Trophoblast cell (in vitro differentiated cells and primary cell): Measurements from ENCODE around the gene CPA2.
A peak's percentile ranks its signal among the peaks of the same experiment; 100 is the strongest.

Source experiments
- DNase-seq, 2 donors: peaks; one replicate each; pipeline ENCODE4 v3.0.0-alpha.2; 2016
- H2AFZ ChIP-seq: 2 replicates; pipeline ENCODE4 v1.6.1; 2013; ENCODE audit warnings: low read length, moderate library complexity, mild to moderate bottlenecking; ENCODE audit not compliant: insufficient read depth, poor library complexity
- H2AK5ac ChIP-seq: 2 replicates; pipeline ENCODE4 v1.6.1; 2013; ENCODE audit warnings: mild to moderate bottlenecking, low read length
- H2BK120ac ChIP-seq: 2 replicates; pipeline ENCODE4 v1.6.1; 2013; ENCODE audit warnings: low read length, mild to moderate bottlenecking, moderate library complexity; ENCODE audit not compliant: insufficient read depth, poor library complexity
- H2BK12ac ChIP-seq: 2 replicates; pipeline ENCODE4 v1.6.1; 2013; ENCODE audit warnings: mild to moderate bottlenecking, low read length, moderate library complexity
- H2BK5ac ChIP-seq: 2 replicates; pipeline ENCODE4 v1.6.1; 2013; ENCODE audit warnings: low read length, low read depth, moderate library complexity, mild to moderate bottlenecking; ENCODE audit not compliant: poor library complexity
- H3K14ac ChIP-seq: 2 replicates; pipeline ENCODE4 v1.6.1; 2013; ENCODE audit warnings: mild to moderate bottlenecking, low read length
- H3K18ac ChIP-seq: 2 replicates; pipeline ENCODE4 v1.6.1; 2013; ENCODE audit warnings: mild to moderate bottlenecking, low read length
- H3K23ac ChIP-seq: 2 replicates; pipeline ENCODE4 v1.6.1; 2013; ENCODE audit warnings: low read length
- H3K27ac ChIP-seq: 2 replicates; pipeline ENCODE4 v1.5.1; 2013; ENCODE audit warnings: low read depth, mild to moderate bottlenecking, inconsistent platforms, low read length, moderate library complexity
- H3K27me3 ChIP-seq: 2 replicates; pipeline ENCODE4 v1.6.1; 2013; ENCODE audit warnings: inconsistent platforms, mild to moderate bottlenecking, low read length, moderate library complexity; ENCODE audit not compliant: insufficient read depth
- H3K36me3 ChIP-seq, 2 experiments: 1 replicate in 1 of 2; 2 replicates in 1 of 2; pipeline ENCODE4 v1.6.1; 2013; ENCODE audit warnings: low read length in 2 of 2, mild to moderate bottlenecking in 2 of 2, moderate library complexity in 1 of 2; ENCODE audit not compliant: insufficient read depth in 2 of 2, control insufficient read depth in 1 of 2
- H3K4ac ChIP-seq: 2 replicates; pipeline ENCODE4 v1.6.1; 2013; ENCODE audit warnings: low read depth, mild to moderate bottlenecking, low read length, moderate library complexity
- H3K4me1 ChIP-seq, 2 experiments: 1 replicate in 1 of 2; 2 replicates in 1 of 2; pipeline ENCODE4 v1.6.1; 2013; ENCODE audit warnings: low read length in 2 of 2, mild to moderate bottlenecking in 2 of 2, moderate library complexity in 1 of 2; ENCODE audit not compliant: insufficient read depth in 2 of 2, control insufficient read depth in 1 of 2
- H3K4me2 ChIP-seq: 2 replicates; pipeline ENCODE4 v1.6.1; 2013; ENCODE audit warnings: inconsistent platforms, mild to moderate bottlenecking, low read length, moderate library complexity
- H3K4me3 ChIP-seq: 2 replicates; pipeline ENCODE4 v1.5.1; 2013; ENCODE audit warnings: mild to moderate bottlenecking, low read depth, low read length, inconsistent platforms
- H3K79me1 ChIP-seq: one replicate; pipeline ENCODE4 v1.6.1; 2013; ENCODE audit warnings: low read length
- H3K79me2 ChIP-seq: 2 replicates; pipeline ENCODE4 v1.6.1; 2013; ENCODE audit warnings: low read length, mild to moderate bottlenecking; ENCODE audit not compliant: control insufficient read depth, insufficient read depth, poor library complexity
- H3K9ac ChIP-seq: 2 replicates; pipeline ENCODE4 v1.6.1; 2013; ENCODE audit warnings: mild to moderate bottlenecking, low read length
- H3K9me3 ChIP-seq: 2 replicates; pipeline ENCODE4 v1.6.1; 2013; ENCODE audit warnings: low read depth, mild to moderate bottlenecking, control low read depth, inconsistent platforms, low read length; ENCODE audit not compliant: insufficient read depth
- H4K12ac ChIP-seq: 2 replicates; pipeline ENCODE4 v1.6.1; 2013; ENCODE audit warnings: low read depth, mild to moderate bottlenecking, low read length, moderate library complexity
- H4K8ac ChIP-seq: 2 replicates; pipeline ENCODE4 v1.6.1; 2013; ENCODE audit warnings: low read depth, mild to moderate bottlenecking, low read length, moderate library complexity
- H4K91ac ChIP-seq: one replicate; pipeline ENCODE4 v1.6.1; 2013; ENCODE audit warnings: low read depth, mild to moderate bottlenecking, low read length, moderate library complexity
- WGBS: extraction: QIAGEN DNeasy Blood & Tissue Kit; methylation state at CpG from one replicate; pipeline ENCODE4 v1.1.7; 2013; ENCODE audit warnings: missing lambda C conversion rate; ENCODE audit not compliant: insufficient read length, insufficient coverage; ENCODE audit errors: extremely low coverage; 5-methylcytosine and 5-hydroxymethylcytosine counted together

The CPA2 gene

DNA sequence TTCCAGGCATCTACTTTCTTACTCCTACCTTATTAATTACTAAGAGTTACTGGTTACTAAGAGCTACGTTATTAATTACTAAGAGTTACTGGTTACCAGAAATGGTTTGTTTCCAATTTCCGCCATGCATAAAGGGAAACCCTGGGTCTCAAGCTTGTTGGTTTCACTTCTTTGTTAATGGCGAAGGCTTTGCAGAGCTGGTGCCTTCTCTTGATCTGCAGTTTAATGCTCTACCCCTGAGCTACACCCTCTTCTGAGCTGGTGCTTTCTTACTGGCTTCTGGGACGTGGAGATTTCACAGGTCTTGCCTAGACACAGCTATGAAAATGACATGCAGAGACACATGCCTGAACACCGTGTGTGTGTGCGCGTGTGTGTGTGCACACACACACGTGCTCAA lies 26.9 kb downstream of the CPA2 start:
- Histone ChIP-seq H3K9ac (no peak overlapping the region), H3K27ac (no peak overlapping the region), H2AK5ac (no peak overlapping the region), H3K27me3 (no peaks in the 10 kb centered on the region), H4K91ac (no peak overlapping the region), H3K23ac (no peak overlapping the region), H2BK120ac (no peak overlapping the region), H3K79me2 (no peaks in the 10 kb centered on the region), H4K12ac (no peak overlapping the region), H3K4me1 (peaks cover 2 to 13% of the 10 kb centered on the region in 2 experiments), H4K8ac (no peak overlapping the region), H3K14ac (no peak overlapping the region), H3K9me3 (peaks cover 4% of the 10 kb centered on the region), H3K4ac (no peak overlapping the region), H2AFZ (no peak overlapping the region), H2BK12ac (no peak overlapping the region), H3K4me2 (no peak overlapping the region), H2BK5ac (no peak overlapping the region), H3K79me1 (peaks cover 5% of the 10 kb centered on the region), H3K4me3 (no peak overlapping the region), H3K36me3 (no peaks in the 10 kb centered on the region), H3K18ac (no peak overlapping the region)
- WGBS, result no CpG with 5 or more reads among the region's 8 CpGs
- no peak for DNase-seq

DNA sequence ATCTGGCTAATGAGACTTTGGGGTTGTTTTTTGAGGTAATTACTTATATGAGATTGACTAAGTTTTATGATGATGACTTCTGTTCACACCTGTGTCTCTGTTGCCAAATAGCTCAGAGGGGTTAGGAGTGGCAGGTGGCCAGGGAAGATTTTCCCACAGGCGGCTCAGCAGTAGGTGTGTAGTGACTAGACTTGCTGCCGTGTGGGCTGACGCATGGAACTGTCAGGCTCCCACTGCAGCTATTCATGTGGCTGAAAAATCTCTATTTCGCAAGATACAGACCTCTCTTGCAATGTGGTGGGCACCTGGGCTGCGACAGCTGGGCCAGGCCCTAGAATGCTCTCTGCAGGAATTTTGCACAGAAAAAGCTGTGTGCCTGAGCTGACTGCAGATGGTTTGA lies 27.7 kb downstream of the CPA2 start:
- Histone ChIP-seq H3K23ac (no peak overlapping the region), H4K12ac (no peak overlapping the region), H3K14ac (no peak overlapping the region), H3K18ac (no peak overlapping the region), H3K9me3 (peaks cover 4% of the 10 kb centered on the region), H2BK120ac (no peak overlapping the region), H2AFZ (no peak overlapping the region), H2BK12ac (no peak overlapping the region), H4K8ac (no peak overlapping the region), H3K36me3 (no peaks in the 10 kb centered on the region), H3K79me1 (peaks cover 5% of the 10 kb centered on the region), H3K27ac (no peak overlapping the region), H4K91ac (no peak overlapping the region), H3K4me1 (peaks cover 2 to 13% of the 10 kb centered on the region in 2 experiments), H3K27me3 (no peaks in the 10 kb centered on the region), H3K4ac (no peak overlapping the region), H3K4me2 (no peak overlapping the region), H3K9ac (no peak overlapping the region), H2AK5ac (no peak overlapping the region), H3K79me2 (no peaks in the 10 kb centered on the region), H3K4me3 (no peak overlapping the region), H2BK5ac (no peak overlapping the region)
- DNase-seq, result peak; percentile 81 to 83
- no CpG with 5 or more reads among the region's 5 CpGs for WGBS

DNA sequence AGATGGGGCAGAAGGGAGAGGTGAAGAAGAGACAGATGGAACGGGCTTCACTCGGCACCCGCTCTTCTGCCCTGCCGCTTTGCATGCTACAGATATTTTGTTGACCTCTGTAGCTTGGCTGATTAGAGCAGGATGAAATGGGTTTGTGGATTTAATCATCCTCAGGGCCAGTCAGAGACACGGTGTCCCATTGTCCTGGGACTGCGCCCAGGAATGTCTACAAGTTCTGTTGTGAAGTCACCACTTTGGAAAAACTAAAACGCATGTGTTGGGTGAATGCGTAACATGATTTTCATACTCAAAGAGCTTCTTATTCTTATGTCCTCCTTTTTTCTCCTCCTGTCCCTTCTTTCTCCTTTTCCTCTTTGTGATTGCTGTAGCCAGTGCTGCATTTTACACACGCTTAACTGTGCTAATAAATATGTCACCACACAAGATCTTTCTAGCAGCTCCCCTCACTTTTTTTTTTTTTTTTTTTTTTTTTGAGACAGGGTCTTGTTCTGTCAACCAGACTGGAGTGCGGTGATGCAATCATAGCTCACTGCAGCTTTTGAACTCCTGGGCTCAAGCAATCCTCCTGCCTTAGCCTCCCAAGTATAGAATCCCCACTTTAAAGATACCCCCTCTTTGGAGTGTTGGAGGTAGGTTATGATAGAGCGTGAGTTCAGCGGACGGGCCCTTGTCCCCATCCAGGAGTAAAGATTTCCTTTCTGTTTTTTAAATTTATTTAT lies 29.7 kb downstream of the CPA2 start:
- H3K4me1 ChIP-seq, result peaks cover 2 to 12% of the 10 kb centered on the region in 2 experiments
- no peak overlapping the region for H3K4me3 ChIP-seq
- no peak overlapping the region for H3K18ac ChIP-seq
- no peak overlapping the region for H2AK5ac ChIP-seq
- H3K27ac ChIP-seq, result no peak overlapping the region
- no peak overlapping the region for H4K91ac ChIP-seq
- no peaks in the 10 kb centered on the region for H3K36me3 ChIP-seq
- H2BK12ac ChIP-seq, result no peak overlapping the region
- H4K12ac ChIP-seq, result no peak overlapping the region
- DNase-seq, result no peak
- WGBS, result no CpG with 5 or more reads among the region's 13 CpGs
- H3K4ac ChIP-seq, result no peak overlapping the region
- no peaks in the 10 kb centered on the region for H3K79me2 ChIP-seq
- H3K14ac ChIP-seq, result no peak overlapping the region
- H2BK120ac ChIP-seq, result no peak overlapping the region
- H3K27me3 ChIP-seq, result no peaks in the 10 kb centered on the region
- no peak overlapping the region for H4K8ac ChIP-seq
- H3K23ac ChIP-seq, result no peak overlapping the region
- H2BK5ac ChIP-seq, result no peak overlapping the region
- H3K79me1 ChIP-seq, result peaks cover 2% of the 10 kb centered on the region
- no peak overlapping the region for H3K4me2 ChIP-seq
- no peak overlapping the region for H2AFZ ChIP-seq
- H3K9me3 ChIP-seq, result peaks cover 4% of the 10 kb centered on the region
- no peak overlapping the region for H3K9ac ChIP-seq

GRCh38 chr7:130297628-130298543 lies 31.2 kb downstream of the CPA2 start:
- Histone ChIP-seq H2BK12ac (peak overlapping the region; percentile 34), H3K4me3 (no peak overlapping the region), H3K79me2 (no peaks in the 10 kb centered on the region), H2AFZ (no peak overlapping the region), H4K8ac (no peak overlapping the region), H3K4me1 (peaks cover 2 to 12% of the 10 kb centered on the region in 2 experiments), H3K27me3 (no peaks in the 10 kb centered on the region), H3K9ac (no peak overlapping the region), H4K91ac (no peak overlapping the region), H3K4me2 (no peak overlapping the region), H3K23ac (no peak overlapping the region), H3K4ac (no peak overlapping the region), H3K18ac (no peak overlapping the region), H3K79me1 (no peaks in the 10 kb centered on the region), H2BK5ac (no peak overlapping the region), H2AK5ac (no peak overlapping the region), H2BK120ac (no peak overlapping the region), H3K9me3 (peaks cover 4% of the 10 kb centered on the region), H3K14ac (no peak overlapping the region), H4K12ac (no peak overlapping the region), H3K27ac (no peak overlapping the region), H3K36me3 (no peaks in the 10 kb centered on the region)
- no peak for DNase-seq
- no CpG with 5 or more reads among the region's 20 CpGs for WGBS
